GM21529 (cell line): Measurements from ENCODE around the gene TMEM242.

Source experiments
- ATAC-seq: cut with Tn5 transposase; IDR thresholded peaks from one replicate; pipeline ENCODE4 v1.9.1; 2021; ENCODE audit not compliant: unreplicated experiment

The TMEM242 gene

DNA sequence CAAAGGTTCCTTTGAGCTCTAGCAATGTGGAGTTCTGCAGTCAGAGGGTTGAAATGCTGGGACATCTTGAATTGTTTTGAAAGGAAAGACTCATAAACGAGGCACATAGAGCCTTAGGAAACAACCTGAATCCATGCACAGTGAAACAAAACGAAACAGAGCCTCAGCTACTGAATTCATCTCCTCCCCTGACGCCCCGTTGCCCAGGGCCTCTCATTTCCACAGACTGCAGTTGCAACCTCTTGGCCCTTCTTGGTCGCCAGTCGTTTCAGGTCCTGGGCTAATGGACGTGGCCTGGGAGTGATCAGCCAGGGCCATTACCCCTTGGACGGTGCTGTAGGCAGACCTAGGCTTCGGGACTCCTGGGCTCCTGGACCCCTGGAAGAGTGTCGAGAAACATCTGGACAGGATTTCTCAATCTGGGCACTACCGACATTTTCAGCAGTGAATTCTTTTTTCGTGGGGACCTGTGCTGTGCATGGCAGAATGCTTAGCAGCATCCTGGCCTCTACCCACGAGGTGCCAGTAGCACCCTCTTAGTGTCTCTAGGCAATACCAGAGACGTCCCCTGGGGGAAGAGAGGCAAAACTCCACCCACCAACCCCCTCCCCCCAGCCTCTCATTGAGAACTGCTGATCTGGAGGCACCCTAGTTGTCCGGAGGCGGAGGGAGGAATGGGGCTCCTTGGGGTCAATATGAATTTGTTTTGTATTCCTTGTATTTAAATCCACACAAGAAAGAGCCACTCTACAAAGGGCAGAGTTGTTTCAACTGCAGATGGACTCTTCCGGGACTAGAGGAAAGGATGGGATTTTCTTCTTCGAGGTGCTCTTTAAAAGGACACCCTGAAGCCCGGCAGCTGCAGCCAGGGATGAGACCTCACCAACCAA, 50.2 kb downstream of the TMEM242 start:
- no peak for ATAC-seq

DNA sequence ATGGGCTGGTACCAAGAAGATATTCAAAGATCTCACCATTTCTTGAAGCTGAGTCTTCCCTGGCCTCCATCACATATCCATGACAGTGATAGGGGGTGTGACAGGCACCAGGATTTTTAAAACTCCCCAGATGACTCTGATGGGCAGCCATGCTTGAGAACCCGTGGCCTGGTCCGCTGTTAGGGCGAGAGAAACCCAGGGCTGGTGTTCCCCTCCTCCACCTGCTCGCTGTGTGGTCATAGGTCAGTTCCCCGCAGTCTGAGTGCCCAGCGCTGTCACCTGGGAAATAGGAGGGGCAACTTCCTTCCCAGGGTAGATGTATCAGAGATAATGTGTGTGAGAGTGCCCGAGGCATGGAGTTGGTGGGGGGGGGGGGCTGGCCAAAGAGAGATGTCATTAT, 50.9 kb downstream of the TMEM242 start:
- no peak for ATAC-seq

DNA sequence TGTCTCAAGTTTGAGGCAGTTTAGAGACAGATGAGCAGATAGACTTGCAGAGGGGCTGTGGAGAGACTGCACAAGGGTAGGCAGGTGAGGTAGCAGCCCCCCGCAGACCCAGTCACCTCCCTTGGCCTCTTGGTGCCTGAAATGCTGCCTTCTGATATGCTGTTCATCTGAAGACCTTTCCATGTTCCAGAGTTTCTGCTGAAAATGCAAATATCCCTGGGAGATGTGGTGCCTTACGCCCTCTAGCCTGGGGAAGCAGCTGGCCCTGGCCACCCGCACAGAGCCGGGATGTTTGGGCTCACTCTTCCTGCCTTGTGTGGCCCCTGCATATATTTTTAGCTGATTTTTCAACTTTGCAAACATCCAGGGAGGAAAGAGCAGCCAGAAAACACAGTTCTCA, 51.4 kb downstream of the TMEM242 start:
- ATAC-seq: no peak

GRCh38 chr6:157271441-157271840, 51.9 kb downstream of the TMEM242 start:
- no peak for ATAC-seq

DNA sequence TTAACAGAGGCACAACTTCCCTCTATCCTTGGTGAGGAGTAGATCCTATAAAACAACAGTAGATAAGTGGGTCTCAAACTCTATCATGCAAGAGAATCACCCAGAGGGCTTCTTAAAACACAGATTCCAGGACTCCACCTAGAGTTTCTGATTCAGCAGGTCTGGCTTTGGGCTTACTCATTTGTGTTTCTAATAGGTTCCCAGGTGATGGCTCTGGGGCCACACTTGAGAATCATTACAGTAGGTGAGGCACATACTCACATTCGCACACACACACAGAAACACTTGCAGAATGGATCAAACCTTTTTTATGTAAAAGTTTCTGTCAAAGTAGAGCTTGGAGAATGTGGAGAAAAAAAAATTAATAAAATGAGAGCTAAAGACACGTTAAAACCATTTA, 52.4 kb downstream of the TMEM242 start:
- ATAC-seq: no peak

- ATAC-seq: no peak
Observed at GRCh38 chr6:157270308-157270707, 53.0 kb downstream of the TMEM242 start.

GRCh38 chr6:157269261-157269794, 54.0 kb downstream of the TMEM242 start:
- no peak for ATAC-seq

DNA sequence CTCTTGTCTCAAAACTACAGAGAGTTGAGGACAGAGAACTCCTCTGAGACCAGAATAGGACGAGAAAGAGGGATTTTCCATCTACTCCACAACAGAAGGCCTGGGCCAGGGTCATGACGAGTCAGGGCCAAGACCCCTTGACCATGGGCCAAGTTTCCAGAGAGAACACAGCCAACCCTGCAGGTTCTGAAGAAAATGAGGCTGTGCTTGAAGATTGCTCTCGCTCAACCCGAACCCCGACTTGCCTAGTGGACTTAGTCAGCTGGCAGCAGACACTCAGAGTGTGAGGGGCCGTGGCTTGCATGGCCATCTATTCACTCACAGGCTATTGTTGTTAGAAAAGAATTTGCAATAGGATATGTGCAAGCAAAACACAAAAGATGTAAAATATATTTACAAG, 54.5 kb downstream of the TMEM242 start:
- ATAC-seq: no peak

- ATAC-seq: no peak
Observed at GRCh38 chr6:157268396-157268795, 54.9 kb downstream of the TMEM242 start.

DNA sequence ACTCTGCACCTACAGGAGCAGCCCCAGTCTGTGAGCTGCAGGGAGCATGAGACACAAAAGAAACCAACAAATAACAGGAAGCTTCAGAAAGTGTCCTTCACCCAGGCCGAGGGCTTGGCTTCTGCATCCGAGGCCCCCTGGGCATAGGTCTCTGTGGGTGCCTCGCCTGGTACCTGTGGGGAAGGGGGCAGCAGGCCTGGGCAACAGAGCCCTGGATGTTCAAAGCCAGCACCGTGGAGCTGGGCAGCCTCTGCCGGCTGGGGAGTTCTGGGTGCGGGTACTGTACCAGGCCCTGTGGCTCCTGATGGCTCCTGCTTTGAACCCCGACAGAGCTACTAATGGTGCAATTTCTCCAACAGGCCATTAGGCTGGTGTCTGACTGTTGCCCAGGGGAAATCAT, 55.7 kb downstream of the TMEM242 start:
- ATAC-seq: no peak

DNA sequence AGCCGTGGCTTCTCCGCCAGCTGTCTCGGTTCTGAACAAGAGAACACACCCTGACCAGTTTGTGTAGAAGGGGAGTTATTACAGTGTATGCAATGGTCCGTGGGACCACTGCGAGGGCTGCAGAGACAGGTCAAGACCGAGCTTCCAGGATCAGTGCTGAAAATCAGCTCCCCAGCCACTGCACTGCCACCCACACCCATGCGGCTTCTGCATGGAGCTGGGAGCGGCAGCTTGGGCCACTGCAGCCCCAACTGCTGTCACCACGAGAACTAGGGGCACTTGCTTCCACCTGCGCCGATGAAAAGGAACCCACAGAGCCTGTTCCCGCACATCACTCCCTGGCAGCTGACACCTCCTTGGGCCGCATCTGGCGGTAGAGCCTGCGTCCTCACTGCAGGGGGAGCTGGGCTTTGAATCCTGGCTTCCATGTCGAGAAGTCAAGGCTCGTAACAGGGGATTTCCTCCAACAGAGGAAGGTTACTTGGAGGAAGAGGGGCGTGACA, 56.2 kb downstream of the TMEM242 start:
- ATAC-seq: no peak

- ATAC-seq: no peak
Observed at GRCh38 chr6:157266274-157267101, 56.8 kb downstream of the TMEM242 start.

DNA sequence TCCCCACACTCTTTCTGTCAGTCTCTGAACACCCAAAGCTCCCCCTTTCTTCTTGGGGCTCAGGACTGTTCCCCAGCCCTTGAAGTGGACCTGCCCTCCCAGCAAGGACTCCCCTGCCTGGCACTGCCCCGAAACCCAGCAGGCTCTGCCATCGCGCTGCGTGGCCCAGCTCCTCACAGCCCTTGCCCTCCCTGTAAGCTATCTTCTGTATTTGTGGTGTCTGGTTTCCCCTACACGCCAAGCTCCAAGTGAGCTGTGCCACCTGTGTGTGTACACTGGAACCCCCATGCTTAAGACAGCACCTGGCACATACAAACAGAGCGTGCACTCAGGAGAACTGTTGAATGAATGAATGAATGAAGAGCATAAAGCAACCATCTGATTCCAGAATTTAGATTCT, 57.7 kb downstream of the TMEM242 start:
- ATAC-seq: no peak

- ATAC-seq: no peak
Observed at GRCh38 chr6:157265186-157265585, 58.1 kb downstream of the TMEM242 start.

DNA sequence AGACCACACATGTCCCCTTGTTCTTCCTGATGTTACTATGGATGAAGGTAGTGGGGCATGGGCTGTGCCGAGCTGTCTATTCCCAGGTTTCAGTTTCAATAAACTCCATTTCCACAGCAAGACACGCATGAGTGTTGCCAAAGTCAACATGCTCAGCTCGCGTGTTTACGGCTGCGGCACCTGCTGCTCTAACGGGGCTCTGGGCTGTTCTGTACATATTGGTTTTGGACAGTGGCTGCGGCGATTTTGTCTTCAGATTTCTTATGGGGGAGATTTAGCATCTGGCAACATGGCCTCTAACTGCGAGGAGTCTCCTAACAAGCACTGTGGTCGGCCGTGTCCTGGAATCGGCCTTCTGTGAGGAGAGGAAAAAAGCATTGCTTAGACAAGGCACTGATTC, 58.6 kb downstream of the TMEM242 start:
- ATAC-seq: no peak

GRCh38 chr6:157263881-157264397, 59.4 kb downstream of the TMEM242 start:
- ATAC-seq: no peak

DNA sequence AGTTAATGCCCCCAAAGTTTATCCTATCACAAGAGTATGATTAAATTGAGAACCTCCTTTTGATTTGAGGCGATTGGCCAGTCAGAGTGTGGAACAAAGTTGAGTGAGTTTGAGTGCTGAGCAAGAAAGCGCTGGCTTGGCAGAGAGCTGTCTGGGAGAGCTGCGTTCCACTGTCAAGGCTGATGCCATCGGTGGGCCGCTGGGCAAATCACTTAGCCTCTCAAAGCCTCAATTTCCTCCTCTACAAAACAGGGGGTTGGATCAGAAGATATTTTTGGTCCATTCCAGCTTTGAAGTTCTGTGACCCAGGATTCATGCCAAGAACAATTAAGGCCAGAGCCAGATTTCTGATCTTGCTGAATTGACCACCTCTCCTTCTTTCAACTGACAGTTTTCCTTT, 60.2 kb downstream of the TMEM242 start:
- no peak for ATAC-seq

DNA sequence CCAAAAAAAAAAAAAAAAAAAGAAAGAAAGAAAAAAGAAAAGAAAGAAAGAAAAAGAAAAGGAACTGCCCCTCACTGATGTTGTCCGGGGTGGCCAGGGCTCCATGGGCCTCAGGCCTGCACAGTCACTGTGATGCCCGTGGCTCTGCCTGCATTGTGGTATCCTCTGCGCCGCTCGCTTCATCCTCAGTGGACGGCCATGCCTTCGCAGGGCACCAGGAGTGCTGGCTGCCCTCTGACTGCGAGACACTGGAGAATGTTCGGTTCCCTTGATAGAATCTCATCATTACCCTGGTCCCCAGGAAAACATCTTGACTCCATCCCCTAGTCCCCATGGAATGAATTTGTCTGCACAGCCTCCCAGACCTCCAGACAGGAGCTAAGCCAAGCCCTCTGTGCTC, 61.7 kb downstream of the TMEM242 start:
- ATAC-seq: no peak

- no peak for ATAC-seq
Observed at GRCh38 chr6:157260735-157261410, 62.4 kb downstream of the TMEM242 start.

GRCh38 chr6:157259443-157259842, 63.9 kb downstream of the TMEM242 start:
- no peak for ATAC-seq

GRCh38 chr6:157258878-157259277, 64.4 kb downstream of the TMEM242 start:
- ATAC-seq: no peak
